ENCODE results near the gene ACAA1. TPM values are rescaled to one million over a fixed set of nuclear protein-coding genes. Genes with fewer than 3 reads are reported as not detected.

Gene ACAA1
- total and polyA plus RNA-seq, 10 of the 15 experiments (the other 5 are each of a cell fraction or from before 2014, with no cell fraction given), result 5.7 to 85.4 (median 60.6) TPM

DNA sequence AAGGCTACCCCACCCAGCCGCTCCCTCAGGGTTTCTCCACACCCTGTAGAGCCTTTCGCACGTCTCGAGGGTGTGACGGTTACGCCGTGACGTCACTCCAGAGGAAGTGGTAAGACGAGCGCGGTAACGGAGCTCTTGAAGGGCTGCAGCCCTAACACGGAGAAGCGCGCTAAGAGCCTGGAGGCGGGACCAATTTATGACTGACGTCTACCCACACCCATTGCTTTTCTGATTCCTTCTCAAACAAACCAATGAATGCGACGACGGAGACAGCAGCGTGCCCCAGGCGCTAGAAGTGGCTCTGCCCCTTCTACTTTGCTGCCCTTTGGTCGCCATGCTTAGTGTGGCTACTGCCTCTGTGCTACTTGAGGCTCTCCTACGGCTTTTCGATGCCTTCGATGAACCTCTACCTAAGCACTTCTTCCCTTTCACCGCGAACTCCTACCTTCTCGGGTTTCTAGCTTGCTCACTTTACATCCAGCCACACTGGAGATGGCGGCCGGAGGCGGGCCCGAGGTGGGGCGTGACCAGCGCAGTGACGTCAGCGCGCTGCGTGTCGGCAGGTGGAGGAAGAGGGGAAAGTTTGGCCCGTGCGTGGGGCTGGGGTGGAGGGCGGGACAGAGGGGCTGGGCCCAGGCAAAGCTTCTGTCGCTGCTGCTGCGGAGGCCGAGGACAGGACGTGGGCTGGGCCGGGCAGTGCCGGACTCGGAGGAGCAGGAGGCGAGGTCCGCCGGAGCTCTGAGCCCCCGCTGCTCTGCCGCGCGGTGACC lies 28.2 kb upstream of the ACAA1 start, which contains the start of gene OXSR1 (continued):
- peak; percentile 60 for TF ChIP-seq SKIL (IDR thresholded peaks at IDR 0.05; ENCODE audit: low read depth, poor library complexity, severe bottlenecking)
- no peak for TF ChIP-seq KDM1A (IDR thresholded peaks at IDR 0.05; ENCODE audit: borderline replicate concordance)
- no peak for TF ChIP-seq SUPT20H (IDR thresholded peaks at IDR 0.05; ENCODE audit: borderline replicate concordance, control insufficient read depth, low read depth, low read length)
- TF ChIP-seq ZBTB33 (IDR thresholded peaks at IDR 0.05), result no peak
- peak; percentile 93 for TF ChIP-seq BACH1 (IDR thresholded peaks at IDR 0.05; ENCODE audit: borderline replicate concordance)
- TF ChIP-seq ATF7 (IDR thresholded peaks at IDR 0.05; ENCODE audit: low read depth), result peak; percentile 99
- TF ChIP-seq PRDM15 (CRISPR knock-in tag; IDR thresholded peaks at IDR 0.05), result no peak
- no peak; a peak in 1 of 4 replicates for TF ChIP-seq ETV6 (conservative IDR thresholded peaks at IDR 0.05 in 1 of 2, IDR thresholded peaks at IDR 0.05 in 1 of 2; ENCODE audit: borderline replicate concordance in 1 of 2, low read depth in 1 of 2)
- TF ChIP-seq SUZ12 (IDR thresholded peaks at IDR 0.05; ENCODE audit: unreplicated experiment), result no peak
- TF ChIP-seq CBX3 (IDR thresholded peaks at IDR 0.05; ENCODE audit: borderline replicate concordance, low read depth), result no peak
- peak; percentile 47; the same call in 1 of the 2 replicates for TF ChIP-seq RFX5 (IDR thresholded peaks at IDR 0.05; ENCODE audit: low read depth, low read length)
- peak; percentile 99 for TF ChIP-seq YY1 (IDR thresholded peaks at IDR 0.05; ENCODE audit: low read depth, low read length)
- TF ChIP-seq, protein P1, sequence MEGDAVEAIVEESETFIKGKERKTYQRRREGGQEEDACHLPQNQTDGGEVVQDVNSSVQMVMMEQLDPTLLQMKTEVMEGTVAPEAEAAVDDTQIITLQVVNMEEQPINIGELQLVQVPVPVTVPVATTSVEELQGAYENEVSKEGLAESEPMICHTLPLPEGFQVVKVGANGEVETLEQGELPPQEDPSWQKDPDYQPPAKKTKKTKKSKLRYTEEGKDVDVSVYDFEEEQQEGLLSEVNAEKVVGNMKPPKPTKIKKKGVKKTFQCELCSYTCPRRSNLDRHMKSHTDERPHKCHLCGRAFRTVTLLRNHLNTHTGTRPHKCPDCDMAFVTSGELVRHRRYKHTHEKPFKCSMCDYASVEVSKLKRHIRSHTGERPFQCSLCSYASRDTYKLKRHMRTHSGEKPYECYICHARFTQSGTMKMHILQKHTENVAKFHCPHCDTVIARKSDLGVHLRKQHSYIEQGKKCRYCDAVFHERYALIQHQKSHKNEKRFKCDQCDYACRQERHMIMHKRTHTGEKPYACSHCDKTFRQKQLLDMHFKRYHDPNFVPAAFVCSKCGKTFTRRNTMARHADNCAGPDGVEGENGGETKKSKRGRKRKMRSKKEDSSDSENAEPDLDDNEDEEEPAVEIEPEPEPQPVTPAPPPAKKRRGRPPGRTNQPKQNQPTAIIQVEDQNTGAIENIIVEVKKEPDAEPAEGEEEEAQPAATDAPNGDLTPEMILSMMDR (IDR thresholded peaks at IDR 0.05 in 2 of 3, conservative IDR thresholded peaks at IDR 0.05 in 1 of 3; ENCODE audit: control insufficient read depth in 2 of 3, extremely low read depth in 1 of 3, insufficient read depth in 1 of 3, low read depth in 3 of 3, low read length in 3 of 3), result no peak
- TF ChIP-seq, protein P2, sequence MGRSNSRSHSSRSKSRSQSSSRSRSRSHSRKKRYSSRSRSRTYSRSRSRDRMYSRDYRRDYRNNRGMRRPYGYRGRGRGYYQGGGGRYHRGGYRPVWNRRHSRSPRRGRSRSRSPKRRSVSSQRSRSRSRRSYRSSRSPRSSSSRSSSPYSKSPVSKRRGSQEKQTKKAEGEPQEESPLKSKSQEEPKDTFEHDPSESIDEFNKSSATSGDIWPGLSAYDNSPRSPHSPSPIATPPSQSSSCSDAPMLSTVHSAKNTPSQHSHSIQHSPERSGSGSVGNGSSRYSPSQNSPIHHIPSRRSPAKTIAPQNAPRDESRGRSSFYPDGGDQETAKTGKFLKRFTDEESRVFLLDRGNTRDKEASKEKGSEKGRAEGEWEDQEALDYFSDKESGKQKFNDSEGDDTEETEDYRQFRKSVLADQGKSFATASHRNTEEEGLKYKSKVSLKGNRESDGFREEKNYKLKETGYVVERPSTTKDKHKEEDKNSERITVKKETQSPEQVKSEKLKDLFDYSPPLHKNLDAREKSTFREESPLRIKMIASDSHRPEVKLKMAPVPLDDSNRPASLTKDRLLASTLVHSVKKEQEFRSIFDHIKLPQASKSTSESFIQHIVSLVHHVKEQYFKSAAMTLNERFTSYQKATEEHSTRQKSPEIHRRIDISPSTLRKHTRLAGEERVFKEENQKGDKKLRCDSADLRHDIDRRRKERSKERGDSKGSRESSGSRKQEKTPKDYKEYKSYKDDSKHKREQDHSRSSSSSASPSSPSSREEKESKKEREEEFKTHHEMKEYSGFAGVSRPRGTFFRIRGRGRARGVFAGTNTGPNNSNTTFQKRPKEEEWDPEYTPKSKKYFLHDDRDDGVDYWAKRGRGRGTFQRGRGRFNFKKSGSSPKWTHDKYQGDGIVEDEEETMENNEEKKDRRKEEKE (IDR thresholded peaks at IDR 0.05), result no peak
- TF ChIP-seq ZSCAN29 (IDR thresholded peaks at IDR 0.05), result no peak

Measured in GM12878 (cell line).